DMS 273 treated with DMSO at 0.1 percent for 48 hours (cell line): ENCODE measurements around the gene BPIFB6.

Experiments used
- DNase-seq: peaks from one replicate; lab custom pipeline; 2025; lab: John Stamatoyannopoulos, UW

Gene BPIFB6

GRCh38 chr20:33016581-33017109 is 14.8 kb upstream of the BPIFB6 start:
- DNase-seq = no peak

- DNase-seq = no peak
Measured at GRCh38 chr20:33017542-33017941, 13.9 kb upstream of the BPIFB6 start.

- DNase-seq = no peak
Measured at GRCh38 chr20:33018169-33018931, 13.1 kb upstream of the BPIFB6 start.

GRCh38 chr20:33019465-33020277 is 11.8 kb upstream of the BPIFB6 start:
- no peak for DNase-seq

GRCh38 chr20:33020278-33021161 is 10.9 kb upstream of the BPIFB6 start:
- no peak for DNase-seq

- DNase-seq = no peak
Measured at GRCh38 chr20:33021879-33022278, 9.6 kb upstream of the BPIFB6 start.

- DNase-seq = no peak
Measured at GRCh38 chr20:33022289-33022688, 9.2 kb upstream of the BPIFB6 start.

- DNase-seq = no peak
Measured at GRCh38 chr20:33022694-33023438, 8.6 kb upstream of the BPIFB6 start.

- DNase-seq = no peak
Measured at GRCh38 chr20:33023439-33024242, 7.8 kb upstream of the BPIFB6 start.

- no peak for DNase-seq
Measured at GRCh38 chr20:33024243-33024560, 7.2 kb upstream of the BPIFB6 start.

- DNase-seq = no peak
Measured at GRCh38 chr20:33024609-33025317, 6.7 kb upstream of the BPIFB6 start.

- no peak for DNase-seq
Measured at GRCh38 chr20:33025318-33025876, 6.1 kb upstream of the BPIFB6 start.

GRCh38 chr20:33026072-33026778 is 5.2 kb upstream of the BPIFB6 start:
- no peak for DNase-seq

GRCh38 chr20:33026779-33027759 is 4.4 kb upstream of the BPIFB6 start:
- no peak for DNase-seq

- no peak for DNase-seq
Measured at GRCh38 chr20:33027769-33028751, 3.4 kb upstream of the BPIFB6 start.

- no peak for DNase-seq
Measured at GRCh38 chr20:33028875-33029274, 2.6 kb upstream of the BPIFB6 start.

GRCh38 chr20:33030076-33030475 is 1.4 kb upstream of the BPIFB6 start:
- DNase-seq = no peak
